ENCODE results near the gene SPEF2. TPM values are rescaled to one million over a fixed set of nuclear protein-coding genes. Genes with fewer than 3 reads are reported as not detected.

The SPEF2 gene
- total RNA-seq, 3 donors from 2014 or later: 3.7 to 6.9 (median 4.2) TPM

- H3K9me3 ChIP-seq: no peaks in the 10 kb centered on the region
- no peaks in the 10 kb centered on the region for H3K36me3 ChIP-seq (ENCODE audit: low read depth)
- no peak for TF ChIP-seq CTCF (IDR thresholded peaks at IDR 0.05)
- H3K4me1 ChIP-seq (ENCODE audit: low read depth): no peaks in the 10 kb centered on the region
- no peak for ATAC-seq
- no peak for DNase-seq
- intact Hi-C loops (cut with DNase I, micrococcal nuclease): no loop called here
- H3K4me3 ChIP-seq: no peak overlapping the region
These were observed 140.6 kb downstream of the SPEF2 start for GRCh38 chr5:35758151-35758724.

- DNase-seq: no peak
- peak; percentile 32 for ATAC-seq
These were observed 143.9 kb downstream of the SPEF2 start for GRCh38 chr5:35761541-35761940.

GRCh38 chr5:35762368-35762767 is 144.7 kb downstream of the SPEF2 start:
- no peaks in the 10 kb centered on the region for H3K36me3 ChIP-seq (ENCODE audit: low read depth)
- ATAC-seq: no peak
- H3K4me3 ChIP-seq: no peak overlapping the region
- DNase-seq: no peak
- H3K4me1 ChIP-seq (ENCODE audit: low read depth): no peaks in the 10 kb centered on the region
- intact Hi-C loops (cut with DNase I, micrococcal nuclease): no loop called here
- H3K9me3 ChIP-seq: no peaks in the 10 kb centered on the region
- TF ChIP-seq CTCF (IDR thresholded peaks at IDR 0.05): no peak

More at GRCh38 chr5:35761541-35761940, 143.9 kb downstream of the SPEF2 start:
- intact Hi-C loops (cut with DNase I, micrococcal nuclease): no loop called here
- Histone ChIP-seq H3K4me1 (ENCODE audit: low read depth) (no peaks in the 10 kb centered on the region), H3K4me3 (no peak overlapping the region), H3K36me3 (ENCODE audit: low read depth) (no peaks in the 10 kb centered on the region), H3K9me3 (no peaks in the 10 kb centered on the region)
- no peak for TF ChIP-seq CTCF (IDR thresholded peaks at IDR 0.05)

DNA sequence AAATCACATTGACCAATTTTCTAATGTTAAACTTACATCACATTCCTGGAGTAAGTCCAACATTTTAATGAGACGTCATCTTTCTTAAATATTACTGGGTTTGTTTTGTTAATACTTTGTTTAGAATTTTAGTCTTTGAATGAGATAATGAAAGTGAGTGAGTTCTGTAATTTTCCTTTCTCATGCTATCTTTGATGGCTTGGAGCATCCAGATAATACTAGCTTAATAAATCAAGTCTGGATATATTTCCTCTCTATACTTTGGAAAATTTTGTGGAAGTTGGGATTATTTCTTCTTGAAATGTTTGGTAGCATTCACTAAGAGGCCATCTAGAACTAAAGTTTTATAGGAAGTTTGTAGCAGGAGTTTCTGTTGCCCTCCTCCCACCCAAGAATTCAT is 148.3 kb downstream of the SPEF2 start:
- ATAC-seq (no peak), DNase-seq (no peak)
- no peaks in the 10 kb centered on the region for H3K4me1 ChIP-seq (ENCODE audit: low read depth)
- intact Hi-C loops (cut with DNase I, micrococcal nuclease): no loop called here
- no peaks in the 10 kb centered on the region for H3K9me3 ChIP-seq
- no peak overlapping the region for H3K4me3 ChIP-seq
- no peaks in the 10 kb centered on the region for H3K36me3 ChIP-seq (ENCODE audit: low read depth)
- TF ChIP-seq CTCF (IDR thresholded peaks at IDR 0.05): no peak

DNA sequence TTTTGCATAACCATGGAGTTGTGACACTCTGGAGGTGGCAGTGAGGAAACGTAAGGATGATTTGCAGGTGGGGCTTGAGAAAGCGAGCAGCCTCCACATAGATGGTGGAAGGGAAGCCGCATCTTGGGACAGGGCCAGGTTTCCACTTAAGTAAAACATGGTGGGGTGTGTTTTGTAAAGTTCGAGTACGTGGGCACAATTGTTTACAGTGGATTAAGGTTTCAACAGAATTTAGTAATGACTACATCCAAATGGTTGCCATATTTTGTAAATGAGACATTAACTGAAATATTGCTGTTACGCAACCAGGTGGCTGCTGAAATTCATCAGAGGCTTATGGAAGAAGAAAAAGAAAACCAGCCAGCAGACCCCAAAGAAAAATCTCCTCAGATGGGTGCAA is 153.6 kb downstream of the SPEF2 start:
- Histone ChIP-seq H3K9me3 (no peaks in the 10 kb centered on the region), H3K4me3 (no peak overlapping the region), H3K36me3 (ENCODE audit: low read depth) (no peaks in the 10 kb centered on the region), H3K4me1 (ENCODE audit: low read depth) (no peaks in the 10 kb centered on the region)
- no peak for TF ChIP-seq CTCF (IDR thresholded peaks at IDR 0.05)
- ATAC-seq: no peak
- intact Hi-C loops (cut with DNase I, micrococcal nuclease): no loop called here
- DNase-seq: no peak

- no peak for ATAC-seq
These were observed 154.2 kb downstream of the SPEF2 start for GRCh38 chr5:35771839-35772238.

More at GRCh38 chr5:35771839-35772238, 154.2 kb downstream of the SPEF2 start:
- no peak for DNase-seq
- intact Hi-C loops (cut with DNase I, micrococcal nuclease): no loop called here
- Histone ChIP-seq H3K9me3 (no peaks in the 10 kb centered on the region), H3K4me3 (no peak overlapping the region), H3K36me3 (ENCODE audit: low read depth) (no peaks in the 10 kb centered on the region), H3K4me1 (ENCODE audit: low read depth) (no peaks in the 10 kb centered on the region)
- TF ChIP-seq CTCF (IDR thresholded peaks at IDR 0.05): no peak
